Vagina (tissue), 2 donors: ENCODE measurements around the gene PHACTR3. TPM values are rescaled to one million over a fixed set of nuclear protein-coding genes. Genes with fewer than 3 reads are reported as not detected.

Experiments used
- DNase-seq, 2 donors: peaks; one replicate each; pipeline ENCODE4 v3.0.0-alpha.2; 2017; ENCODE audit errors: extremely low spot score in 2 of 2
- H3K27ac ChIP-seq: fragments of 200-600 bp; sonication (generic); one replicate; pipeline ENCODE4 v1.5.1; 2019
- H3K27me3 ChIP-seq: fragments of 200-600 bp; sonication (generic); one replicate; pipeline ENCODE4 v1.5.1; 2019
- H3K36me3 ChIP-seq, 2 donors: fragments of 200-600 bp; sonication (generic); one replicate each; pipeline ENCODE4 v1.5.1; 2017 to 2019
- H3K4me1 ChIP-seq: fragments of 200-600 bp; sonication (generic); one replicate; pipeline ENCODE4 v1.5.1; 2019
- H3K4me3 ChIP-seq, 2 donors: fragments of 200-600 bp; sonication (generic); 1 replicate in 1 of 2; 2 replicates in 1 of 2; pipeline ENCODE4 v1.5.1; 2016 to 2019
- H3K9me3 ChIP-seq: fragments of 200-600 bp; sonication (generic); one replicate; pipeline ENCODE4 v1.5.1; 2019
- POLR2A ChIP-seq, 2 donors: fragments of 450-650 bp; IDR thresholded peaks; one replicate each; pipeline ENCODE4 v1.6.1; 2017; ENCODE audit warnings: antibody characterized with exemption in 2 of 2, mild to moderate bottlenecking in 2 of 2, moderate library complexity in 2 of 2
- POLR2AphosphoS5 ChIP-seq, 2 donors: sonication (generic); formaldehyde crosslinking; IDR thresholded peaks; one replicate each; pipeline ENCODE4 v1.9.0; 2017; ENCODE audit warnings: antibody characterized with exemption in 2 of 2, mild to moderate bottlenecking in 2 of 2, low read depth in 1 of 2; ENCODE audit not compliant: insufficient read depth in 1 of 2
- intact Hi-C: fragments of 100-400 bp; cut with DNase I; formaldehyde crosslinking; loops from one replicate; pipeline ENCODE4 v1.15.1; 2023
- total RNA-seq: library from RNA; depleted of rRNA; stranded (reverse); fragments of >200 nt; gene quantifications from one replicate; pipeline ENCODE4 v1.2.3, GENCODE V29; 2016
- TF ChIP-seq, protein P1 (sequence below), 3 experiments: fragments of 450-650 bp in 2 of 3; fragments of 200-600 bp in 1 of 3; sonication (generic) in 1 of 3; IDR thresholded peaks; one replicate each; pipeline ENCODE4 v1.5.1; 2017 to 2019; ENCODE audit warnings: antibody characterized with exemption in 3 of 3, mild to moderate bottlenecking in 2 of 3, moderate library complexity in 2 of 3

Gene PHACTR3
- total RNA-seq, 1 donor from 2014 or later: 8.3 TPM

DNA sequence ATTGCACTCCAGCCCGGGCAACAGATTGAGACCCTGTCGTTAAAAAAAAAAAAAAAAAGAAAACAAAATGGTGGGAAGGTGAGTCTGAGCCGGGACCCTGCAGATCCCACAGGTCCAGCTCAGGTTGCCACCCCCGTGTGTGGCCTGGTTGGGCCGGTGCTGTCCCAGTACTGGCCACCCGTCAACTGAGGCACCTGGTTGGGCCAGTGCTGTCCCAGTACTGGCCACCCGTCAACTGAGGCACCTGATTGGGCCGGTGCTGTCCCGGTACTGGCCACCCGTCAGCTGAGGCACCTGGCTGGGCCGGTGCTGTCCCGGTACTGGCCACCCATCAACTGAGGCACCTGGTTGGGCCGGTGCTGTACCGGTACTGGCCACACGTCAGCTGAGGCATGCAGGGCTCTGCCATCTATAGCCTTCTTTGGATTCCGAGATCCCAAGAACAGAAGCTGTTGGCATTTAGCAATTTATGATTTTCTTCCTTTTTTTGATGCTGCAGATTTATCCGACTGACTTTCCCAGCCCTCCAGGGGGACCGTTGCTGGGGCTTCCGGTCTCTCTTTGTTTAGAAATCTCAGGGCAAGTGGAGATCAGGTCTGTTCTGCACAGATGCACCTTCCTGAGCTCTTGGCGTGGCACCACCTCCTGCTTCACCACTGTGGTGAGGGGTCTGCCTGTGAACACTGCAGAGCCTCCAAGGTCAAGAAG is 215.3 kb downstream of the PHACTR3 start:
- Histone ChIP-seq H3K27me3 (no peaks in the 10 kb centered on the region), H3K9me3 (no peaks in the 10 kb centered on the region), H3K27ac (no peak overlapping the region), H3K4me1 (peaks cover 15% of the 10 kb centered on the region), H3K36me3 (no peaks in the 10 kb centered on the region), H3K4me3 (no peak overlapping the region)
- TF ChIP-seq POLR2AphosphoS5 (IDR thresholded peaks at IDR 0.05; ENCODE audit: insufficient read depth in 1 of 2, low read depth in 1 of 2) (no peak), POLR2A (IDR thresholded peaks at IDR 0.05) (no peak)
- TF ChIP-seq, protein P1, sequence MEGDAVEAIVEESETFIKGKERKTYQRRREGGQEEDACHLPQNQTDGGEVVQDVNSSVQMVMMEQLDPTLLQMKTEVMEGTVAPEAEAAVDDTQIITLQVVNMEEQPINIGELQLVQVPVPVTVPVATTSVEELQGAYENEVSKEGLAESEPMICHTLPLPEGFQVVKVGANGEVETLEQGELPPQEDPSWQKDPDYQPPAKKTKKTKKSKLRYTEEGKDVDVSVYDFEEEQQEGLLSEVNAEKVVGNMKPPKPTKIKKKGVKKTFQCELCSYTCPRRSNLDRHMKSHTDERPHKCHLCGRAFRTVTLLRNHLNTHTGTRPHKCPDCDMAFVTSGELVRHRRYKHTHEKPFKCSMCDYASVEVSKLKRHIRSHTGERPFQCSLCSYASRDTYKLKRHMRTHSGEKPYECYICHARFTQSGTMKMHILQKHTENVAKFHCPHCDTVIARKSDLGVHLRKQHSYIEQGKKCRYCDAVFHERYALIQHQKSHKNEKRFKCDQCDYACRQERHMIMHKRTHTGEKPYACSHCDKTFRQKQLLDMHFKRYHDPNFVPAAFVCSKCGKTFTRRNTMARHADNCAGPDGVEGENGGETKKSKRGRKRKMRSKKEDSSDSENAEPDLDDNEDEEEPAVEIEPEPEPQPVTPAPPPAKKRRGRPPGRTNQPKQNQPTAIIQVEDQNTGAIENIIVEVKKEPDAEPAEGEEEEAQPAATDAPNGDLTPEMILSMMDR (IDR thresholded peaks at IDR 0.05): no peak
- DNase-seq: peak in 1 of 2 donors; percentile 70
- intact Hi-C loops: no loop called here

DNA sequence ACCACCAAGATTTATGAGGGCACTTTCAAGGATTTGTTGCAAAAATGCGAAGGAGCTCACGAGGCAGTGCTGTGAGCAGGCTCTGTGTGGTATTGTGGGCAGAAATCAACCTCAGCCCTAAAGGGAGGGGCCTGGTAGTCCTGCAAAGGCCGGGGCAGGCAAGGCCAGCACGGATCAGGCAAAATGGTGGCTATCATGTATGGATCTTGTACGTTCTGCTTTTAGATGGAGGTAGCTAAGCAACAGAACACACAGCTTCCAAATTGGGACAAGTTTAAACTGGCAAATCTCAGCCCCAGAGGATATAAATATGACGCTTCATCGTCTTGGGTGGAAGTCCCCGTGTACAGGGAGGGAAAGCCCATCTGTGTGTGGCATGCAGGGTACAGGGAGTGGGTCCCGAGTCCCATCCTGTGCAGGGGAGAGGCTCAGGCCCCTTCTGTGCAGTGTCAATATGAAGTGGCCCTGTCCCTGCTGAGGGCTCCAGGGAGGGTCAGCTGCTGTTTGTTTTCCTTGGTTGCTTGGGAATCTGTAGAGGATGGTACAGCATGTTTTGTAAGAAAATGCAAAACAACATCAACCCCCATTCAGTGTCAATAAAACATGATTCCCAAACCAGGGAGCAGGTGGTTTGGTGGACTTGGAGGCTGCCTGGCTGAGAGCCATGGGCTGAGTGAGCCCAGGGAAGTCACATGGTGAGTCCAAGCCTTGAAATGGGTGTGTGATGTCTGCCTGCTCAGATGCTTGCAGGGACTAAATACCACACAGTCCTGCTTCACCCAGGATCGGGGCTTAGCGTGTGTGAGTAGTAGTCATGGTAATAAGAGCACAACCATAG is 216.1 kb downstream of the PHACTR3 start:
- H3K27me3 ChIP-seq: no peaks in the 10 kb centered on the region
- H3K4me3 ChIP-seq: no peak overlapping the region
- no peaks in the 10 kb centered on the region for H3K36me3 ChIP-seq
- DNase-seq: peak in 1 of 2 donors; percentile 81
- no peak overlapping the region for H3K27ac ChIP-seq
- H3K9me3 ChIP-seq: no peaks in the 10 kb centered on the region
- intact Hi-C loops: no loop called here
- TF ChIP-seq POLR2AphosphoS5 (IDR thresholded peaks at IDR 0.05; ENCODE audit: insufficient read depth in 1 of 2, low read depth in 1 of 2) (no peak), POLR2A (IDR thresholded peaks at IDR 0.05) (no peak)
- TF ChIP-seq, protein P1 (IDR thresholded peaks at IDR 0.05): no peak
- H3K4me1 ChIP-seq: peaks cover 15% of the 10 kb centered on the region

DNA sequence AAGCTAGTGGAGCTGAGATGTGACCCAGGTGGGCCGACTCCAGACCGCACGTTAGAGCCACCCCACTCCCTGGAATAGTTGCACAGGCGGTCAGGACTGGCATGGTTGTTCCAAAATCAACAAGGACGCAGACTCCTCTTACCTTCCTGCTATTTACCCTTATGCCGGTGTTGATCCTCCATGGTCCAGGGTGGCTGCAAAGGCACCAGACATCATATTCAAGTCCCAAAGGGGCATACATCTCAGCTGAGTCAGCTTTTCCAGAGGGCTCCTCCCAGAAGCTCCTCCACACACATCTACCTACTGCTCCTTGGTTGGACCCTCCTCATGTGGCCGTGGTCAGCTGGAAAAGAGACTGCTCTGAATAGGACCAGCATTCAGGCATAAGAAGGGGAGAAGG is 216.9 kb downstream of the PHACTR3 start:
- peak in 1 of 2 donors; percentile 47 for DNase-seq
- H3K36me3 ChIP-seq: no peaks in the 10 kb centered on the region
- H3K9me3 ChIP-seq: no peaks in the 10 kb centered on the region
- H3K4me3 ChIP-seq: no peak overlapping the region
- no peak for TF ChIP-seq POLR2A (IDR thresholded peaks at IDR 0.05)
- no peak for TF ChIP-seq POLR2AphosphoS5 (IDR thresholded peaks at IDR 0.05; ENCODE audit: insufficient read depth in 1 of 2, low read depth in 1 of 2)
- TF ChIP-seq, protein P1 (IDR thresholded peaks at IDR 0.05): no peak
- intact Hi-C loops: no loop called here
- H3K27me3 ChIP-seq: no peaks in the 10 kb centered on the region
- H3K4me1 ChIP-seq: peaks cover 15% of the 10 kb centered on the region
- no peak overlapping the region for H3K27ac ChIP-seq

DNA sequence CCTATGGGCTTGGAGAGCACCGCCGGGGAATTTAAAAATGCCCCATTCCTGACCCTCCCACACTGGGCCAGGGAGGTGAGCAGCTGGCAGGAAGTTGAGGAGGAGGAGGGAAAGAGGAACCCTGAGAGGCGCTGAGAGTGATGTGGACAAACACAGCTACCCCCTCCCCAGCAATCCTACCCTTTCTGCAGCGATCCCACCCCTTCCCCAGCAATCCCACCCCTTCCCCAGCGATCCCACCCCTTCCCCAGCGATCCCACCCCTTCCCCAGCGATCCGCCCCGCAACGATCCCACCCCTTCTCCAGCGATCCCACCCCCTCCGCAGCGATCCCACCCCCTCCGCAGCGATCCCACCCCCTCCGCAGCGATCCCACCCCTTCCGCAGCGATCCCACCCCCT is 217.4 kb downstream of the PHACTR3 start:
- DNase-seq: no peak
- no peaks in the 10 kb centered on the region for H3K36me3 ChIP-seq
- no peaks in the 10 kb centered on the region for H3K27me3 ChIP-seq
- intact Hi-C loops: no loop called here
- TF ChIP-seq, protein P1 (IDR thresholded peaks at IDR 0.05): no peak
- TF ChIP-seq POLR2AphosphoS5 (IDR thresholded peaks at IDR 0.05; ENCODE audit: insufficient read depth in 1 of 2, low read depth in 1 of 2): no peak
- H3K27ac ChIP-seq: no peak overlapping the region
- peaks cover 15% of the 10 kb centered on the region for H3K4me1 ChIP-seq
- H3K9me3 ChIP-seq: no peaks in the 10 kb centered on the region
- H3K4me3 ChIP-seq: no peak overlapping the region
